Colonic mucosa (tissue), 4 donors: Measurements from ENCODE around the gene SLC6A19. TPM values are rescaled to one million over a fixed set of nuclear protein-coding genes. Genes with fewer than 3 reads are reported as not detected.

Source experiments
- DNase-seq: peaks from one replicate; pipeline ENCODE4 v3.0.0-alpha.2; 2020
- H3K27ac ChIP-seq: fragments of 200-600 bp; one replicate; pipeline ENCODE4 v1.8.0; 2021
- H3K27me3 ChIP-seq: fragments of 200-600 bp; one replicate; pipeline ENCODE4 v1.8.0; 2021
- H3K36me3 ChIP-seq: fragments of 200-600 bp; one replicate; pipeline ENCODE4 v1.8.0; 2021
- H3K4me1 ChIP-seq: fragments of 200-600 bp; one replicate; pipeline ENCODE4 v1.8.0; 2021; ENCODE audit warnings: mild to moderate bottlenecking
- H3K4me3 ChIP-seq: fragments of 200-600 bp; one replicate; pipeline ENCODE4 v1.8.0; 2021
- H3K9ac ChIP-seq, 2 donors: one replicate each; pipeline ENCODE4 v1.7.0; 2013; ENCODE audit warnings: control low read depth in 2 of 2, low read depth in 2 of 2, low read length in 2 of 2
- H3K9me3 ChIP-seq: fragments of 200-600 bp; one replicate; pipeline ENCODE4 v1.8.0; 2021
- intact Hi-C: fragments of 100-400 bp; cut with DNase I; formaldehyde crosslinking; loops from one replicate; pipeline ENCODE4 v1.14.1; 2022
- total RNA-seq, 2 donors: library from RNA; stranded (reverse); fragmentation: NEBNext Ultra II Directional in 1 of 2; extraction: Animal tissue kit (Norgen Biotek cat#: 25700) in 1 of 2; gene quantifications; one replicate each; pipeline ENCODE4 v1.2.1, GENCODE V29; 2021
- TF ChIP-seq, protein P1 (sequence below): fragments of 200-600 bp; IDR thresholded peaks from one replicate; pipeline ENCODE4 v1.8.0; 2022; ENCODE audit warnings: antibody characterized with exemption, mild to moderate bottlenecking
- donor health status: healthy.
- donor health status: DM: no; HTN: no; CAD: no.
- donor health status: DM: no; HTN: no; CAD: no.

Gene SLC6A19
- total RNA-seq, 2 donors from 2014 or later = 0.67 to 56.2 TPM

DNA sequence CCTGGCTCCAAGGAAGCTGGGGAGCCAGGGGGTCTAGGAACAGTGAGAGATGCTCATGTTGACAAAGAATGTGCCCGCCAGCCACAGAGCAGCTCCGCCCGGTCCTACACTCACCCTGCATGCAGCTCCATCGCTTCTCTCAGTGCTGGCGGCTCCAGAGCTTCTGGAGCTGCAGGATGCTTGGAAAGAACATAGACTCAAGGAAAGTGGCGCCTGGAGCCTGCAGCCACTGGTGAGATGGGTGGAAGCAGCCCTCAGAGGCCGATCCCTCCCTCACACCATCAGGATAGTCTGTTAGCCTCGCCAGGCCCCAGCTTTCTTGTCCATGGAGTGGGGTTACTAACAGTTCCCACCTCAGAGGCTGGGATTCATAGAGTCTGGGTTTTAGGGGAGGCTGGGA, 26.4 kb upstream of the SLC6A19 start:
- Histone ChIP-seq H3K9ac (no peak overlapping the region), H3K9me3 (no peaks in the 10 kb centered on the region), H3K4me3 (no peak overlapping the region), H3K27ac (no peak overlapping the region), H3K4me1 (no peaks in the 10 kb centered on the region), H3K27me3 (no peaks in the 10 kb centered on the region), H3K36me3 (no peaks in the 10 kb centered on the region)
- TF ChIP-seq, protein P1, sequence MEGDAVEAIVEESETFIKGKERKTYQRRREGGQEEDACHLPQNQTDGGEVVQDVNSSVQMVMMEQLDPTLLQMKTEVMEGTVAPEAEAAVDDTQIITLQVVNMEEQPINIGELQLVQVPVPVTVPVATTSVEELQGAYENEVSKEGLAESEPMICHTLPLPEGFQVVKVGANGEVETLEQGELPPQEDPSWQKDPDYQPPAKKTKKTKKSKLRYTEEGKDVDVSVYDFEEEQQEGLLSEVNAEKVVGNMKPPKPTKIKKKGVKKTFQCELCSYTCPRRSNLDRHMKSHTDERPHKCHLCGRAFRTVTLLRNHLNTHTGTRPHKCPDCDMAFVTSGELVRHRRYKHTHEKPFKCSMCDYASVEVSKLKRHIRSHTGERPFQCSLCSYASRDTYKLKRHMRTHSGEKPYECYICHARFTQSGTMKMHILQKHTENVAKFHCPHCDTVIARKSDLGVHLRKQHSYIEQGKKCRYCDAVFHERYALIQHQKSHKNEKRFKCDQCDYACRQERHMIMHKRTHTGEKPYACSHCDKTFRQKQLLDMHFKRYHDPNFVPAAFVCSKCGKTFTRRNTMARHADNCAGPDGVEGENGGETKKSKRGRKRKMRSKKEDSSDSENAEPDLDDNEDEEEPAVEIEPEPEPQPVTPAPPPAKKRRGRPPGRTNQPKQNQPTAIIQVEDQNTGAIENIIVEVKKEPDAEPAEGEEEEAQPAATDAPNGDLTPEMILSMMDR = no peak
- DNase-seq = no peak
- intact Hi-C loops = no loop called here

DNA sequence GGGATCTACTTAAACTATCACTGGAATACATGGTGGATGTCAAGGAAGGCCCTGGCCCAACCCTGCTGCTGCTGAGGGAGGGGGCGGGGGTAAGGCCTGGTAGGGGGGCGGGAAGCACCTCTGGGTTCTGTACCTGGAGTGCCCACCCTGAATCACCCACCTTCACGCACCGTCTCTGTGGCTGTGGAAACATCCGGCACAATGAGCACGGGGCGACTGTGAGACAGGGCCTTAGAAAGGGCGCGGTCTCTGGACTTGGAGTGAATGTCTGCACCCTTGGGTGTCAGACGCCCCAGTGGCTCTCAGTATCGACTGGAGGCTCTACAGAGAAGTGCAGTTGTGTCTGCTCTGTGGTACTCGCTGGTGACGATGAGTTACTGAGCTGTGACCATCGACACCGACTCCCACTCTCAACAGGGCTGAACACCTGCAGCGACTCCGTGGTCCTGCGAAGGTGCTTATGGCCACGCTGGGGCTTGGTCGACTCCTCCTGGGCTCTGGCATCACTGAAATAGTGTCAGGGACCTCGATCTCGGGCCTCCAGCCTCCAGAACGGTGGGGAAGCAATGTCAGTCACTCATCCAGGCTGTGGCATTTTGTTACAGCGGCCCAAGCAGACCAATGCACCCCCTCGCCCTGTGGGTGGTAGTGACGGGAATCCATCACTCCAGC, 25.5 kb upstream of the SLC6A19 start:
- Histone ChIP-seq H3K27me3 (no peaks in the 10 kb centered on the region), H3K36me3 (no peaks in the 10 kb centered on the region), H3K27ac (no peak overlapping the region), H3K4me1 (no peaks in the 10 kb centered on the region), H3K4me3 (no peak overlapping the region), H3K9ac (no peak overlapping the region), H3K9me3 (no peaks in the 10 kb centered on the region)
- TF ChIP-seq, protein P1 = no peak
- no peak for DNase-seq
- intact Hi-C loops = no loop called here

- TF ChIP-seq, protein P1 = no peak
- H3K4me3 ChIP-seq = no peak overlapping the region
- DNase-seq = no peak
- intact Hi-C loops = no loop called here
- H3K9ac ChIP-seq = no peak overlapping the region
- peaks cover 3% of the 10 kb centered on the region for H3K4me1 ChIP-seq
- H3K36me3 ChIP-seq = no peaks in the 10 kb centered on the region
- no peaks in the 10 kb centered on the region for H3K27me3 ChIP-seq
- no peak overlapping the region for H3K27ac ChIP-seq
- H3K9me3 ChIP-seq = no peaks in the 10 kb centered on the region
Observed at GRCh38 chr5:1176473-1177391, 24.7 kb upstream of the SLC6A19 start.

DNA sequence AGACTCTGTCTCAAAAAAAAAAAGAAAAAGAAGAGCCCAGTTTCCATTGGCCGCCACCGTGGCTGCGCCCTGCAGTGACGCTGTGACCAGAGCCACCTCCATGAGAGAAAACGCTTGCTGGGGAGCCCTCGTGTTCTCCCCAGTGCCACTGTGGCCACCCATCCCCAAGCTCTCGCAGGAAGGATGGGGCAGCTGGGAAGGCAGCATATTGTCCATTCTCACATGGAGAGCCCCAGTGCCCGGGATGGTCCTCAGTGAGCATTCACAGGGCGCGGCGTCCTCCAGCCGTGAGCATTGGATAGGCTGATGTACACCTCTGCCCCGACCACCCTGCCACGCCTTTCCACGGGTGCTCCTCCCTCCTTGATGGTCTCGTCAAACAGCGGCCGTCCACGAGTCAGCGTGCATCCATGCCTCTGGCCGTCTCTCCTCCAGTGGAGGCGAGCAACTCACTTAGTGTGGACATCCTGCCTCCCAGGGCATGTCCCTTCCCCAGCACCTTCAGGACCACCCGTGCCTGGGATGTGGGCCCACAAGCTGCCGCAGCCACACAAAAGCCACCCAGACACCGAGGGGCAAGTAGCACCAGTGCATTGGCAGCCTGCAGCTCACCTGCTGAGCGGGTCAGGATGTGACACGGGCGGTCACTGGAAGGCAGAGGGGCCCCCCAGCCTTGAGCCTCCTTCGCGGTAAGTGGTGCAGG, 23.4 kb upstream of the SLC6A19 start:
- Histone ChIP-seq H3K9me3 (no peaks in the 10 kb centered on the region), H3K4me3 (no peak overlapping the region), H3K9ac (no peak overlapping the region), H3K27me3 (no peaks in the 10 kb centered on the region), H3K27ac (no peak overlapping the region), H3K4me1 (peaks cover 5% of the 10 kb centered on the region), H3K36me3 (no peaks in the 10 kb centered on the region)
- TF ChIP-seq, protein P1 = no peak
- no peak for DNase-seq
- intact Hi-C loops = no loop called here

DNA sequence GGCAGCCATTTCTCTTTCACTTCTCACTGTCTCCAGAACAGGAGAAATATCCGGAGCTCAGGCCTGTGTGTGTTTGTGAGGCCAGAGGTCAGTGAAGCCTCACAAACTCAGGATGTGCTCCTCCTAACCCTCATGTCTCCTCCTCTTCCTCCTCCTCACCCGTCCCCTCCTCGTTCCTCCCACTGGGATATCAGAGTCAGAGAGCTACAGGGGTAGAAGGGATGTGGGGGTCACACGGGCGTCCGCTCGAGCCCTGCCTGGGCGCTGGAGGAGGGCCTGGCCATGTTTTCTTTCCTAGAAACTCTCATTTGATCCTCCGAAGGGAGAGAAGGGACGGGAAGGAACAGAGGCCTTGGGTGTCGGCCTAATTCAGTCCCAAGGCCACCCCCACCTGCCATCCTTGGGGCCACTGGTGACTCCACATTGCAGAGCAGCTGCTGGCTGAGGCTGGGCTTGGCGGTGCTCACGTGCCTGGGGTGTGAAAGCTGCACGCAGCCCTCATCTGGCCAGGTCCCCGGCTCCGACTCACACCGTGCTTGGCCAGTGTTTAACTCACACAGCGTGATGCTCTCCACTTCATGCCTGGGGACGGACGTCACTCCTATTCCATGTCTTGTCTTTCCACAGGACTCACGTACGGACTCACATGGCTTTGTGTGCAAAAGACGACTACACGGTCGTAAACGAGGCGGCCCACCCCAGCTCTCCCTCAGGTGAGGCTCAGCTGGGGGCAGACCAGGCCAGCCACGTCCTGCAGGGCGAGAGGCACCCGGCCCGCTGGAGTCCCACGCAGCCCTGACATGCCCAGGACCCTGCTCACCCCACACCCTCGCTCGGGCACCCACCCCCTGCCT, 22.6 kb upstream of the SLC6A19 start:
- DNase-seq = no peak
- H3K4me3 ChIP-seq = no peak overlapping the region
- H3K36me3 ChIP-seq = no peaks in the 10 kb centered on the region
- H3K27me3 ChIP-seq = no peaks in the 10 kb centered on the region
- TF ChIP-seq, protein P1 = no peak
- H3K4me1 ChIP-seq = peaks cover 5% of the 10 kb centered on the region
- intact Hi-C loops = no loop called here
- H3K27ac ChIP-seq = no peak overlapping the region
- no peaks in the 10 kb centered on the region for H3K9me3 ChIP-seq
- H3K9ac ChIP-seq = no peak overlapping the region
